GM19463 (cell line): ENCODE results near the gene SPANXN5.
"Not testable (repeated sequence)": the region's sequence is repeated elsewhere in the genome, so short reads cannot be mapped to it uniquely, and the experiment has no call there.

Source experiments
- ATAC-seq: cut with Tn5 transposase; IDR thresholded peaks from one replicate; pipeline ENCODE4 v1.9.1; 2021; ENCODE audit warnings: mild to moderate bottlenecking, moderate library complexity; ENCODE audit not compliant: unreplicated experiment

Gene SPANXN5

GRCh38 chrX:52797327-52797726, at the start of gene SPANXN5:
SPANXN5 (minus strand) TSS chrX:52797427; CDS start chrX:52797348, 79 bp downstream.
- not testable (repeated sequence) for ATAC-seq

GRCh38 chrX:52843619-52844018, 46.4 kb upstream of the SPANXN5 start:
- ATAC-seq: not testable (repeated sequence)

- ATAC-seq: no peak
Observed at GRCh38 chrX:52839137-52839536, 41.9 kb upstream of the SPANXN5 start.

GRCh38 chrX:52830551-52830950, 33.3 kb upstream of the SPANXN5 start:
- no peak for ATAC-seq

- ATAC-seq: no peak
Observed at GRCh38 chrX:52824608-52825007, 27.4 kb upstream of the SPANXN5 start.

- ATAC-seq: no peak
Observed at GRCh38 chrX:52821079-52821760, 24.0 kb upstream of the SPANXN5 start.

GRCh38 chrX:52819788-52820187, 22.6 kb upstream of the SPANXN5 start:
- no peak for ATAC-seq

- ATAC-seq: no peak
Observed at GRCh38 chrX:52811065-52811625, 13.9 kb upstream of the SPANXN5 start, which contains the start of gene XAGE5. XAGE5 (plus strand) TSS chrX:52811287; CDS start chrX:52812567, 1,280 bp downstream.

- ATAC-seq: not testable (repeated sequence)
Observed at GRCh38 chrX:52804876-52805275, 7.6 kb upstream of the SPANXN5 start.

GRCh38 chrX:52773504-52773903, 23.7 kb downstream of the SPANXN5 start:
- not testable (repeated sequence) for ATAC-seq

GRCh38 chrX:52765983-52766382, 31.2 kb downstream of the SPANXN5 start:
- not testable (repeated sequence) for ATAC-seq

GRCh38 chrX:52750952-52751351, 46.3 kb downstream of the SPANXN5 start, which contains the start of gene SSX2B:
SSX2B (plus strand) TSS chrX:52751252; CDS start chrX:52752681, 1,429 bp downstream.
- ATAC-seq: not testable (repeated sequence)
